Bronchial epithelial cell (primary cell): ENCODE data around the gene PJA2. TPM values are rescaled to one million over a fixed set of nuclear protein-coding genes. Genes with fewer than 3 reads are reported as not detected.

Experiments used
- DNase-seq: peaks from one replicate; pipeline ENCODE4 v3.0.0-alpha.2; 2010; ENCODE audit warnings: low read depth
- FAIRE-seq: peaks from 2 replicates; lab custom pipeline; 2011; peaks lifted over from hg19 to GRCh38; lab: Jason Lieb, UNC
- H3K27me3 ChIP-seq: 2 replicates; pipeline ENCODE4 v1.5.1; 2011; ENCODE audit warnings: low read length; ENCODE audit not compliant: control insufficient read depth, insufficient read depth
- H3K36me3 ChIP-seq: 2 replicates; pipeline ENCODE4 v1.5.1; 2011; ENCODE audit warnings: low read length; ENCODE audit not compliant: control insufficient read depth, insufficient read depth
- H3K4me3 ChIP-seq: 2 replicates; pipeline ENCODE4 v1.5.1; 2011; ENCODE audit warnings: mild to moderate bottlenecking, low read depth, low read length, control low read depth
- CTCF ChIP-seq: IDR thresholded peaks from 2 replicates; pipeline ENCODE4 v1.5.1; 2011; ENCODE audit warnings: mild to moderate bottlenecking, moderate library complexity, low read length, control low read depth, inconsistent platforms; ENCODE audit not compliant: insufficient read depth, severe bottlenecking
- total RNA-seq: library from RNA; depleted of rRNA; stranded (reverse); fragments of >200 nt; gene quantifications from 2 replicates; pipeline ENCODE4 v1.2.1, GENCODE V29; 2014

The PJA2 gene
- total RNA-seq, 1 donor from 2014 or later = 50.3 TPM

GRCh38 chr5:109345699-109346098 is 64.1 kb downstream of the PJA2 start:
- peaks cover 7% of the 10 kb centered on the region for H3K36me3 ChIP-seq

GRCh38 chr5:109340351-109340750 is 69.4 kb downstream of the PJA2 start:
- no peak for DNase-seq
- no peak for FAIRE-seq
- Histone ChIP-seq H3K27me3 (no peaks in the 10 kb centered on the region), H3K4me3 (no peak overlapping the region), H3K36me3 (peaks cover 1% of the 10 kb centered on the region)
- TF ChIP-seq CTCF = no peak

More at GRCh38 chr5:109345699-109346098, 64.1 kb downstream of the PJA2 start:
- FAIRE-seq = no peak
- TF ChIP-seq CTCF = no peak
- DNase-seq = no peak
- Histone ChIP-seq H3K27me3 (no peaks in the 10 kb centered on the region), H3K4me3 (no peak overlapping the region)

- Histone ChIP-seq H3K27me3 (no peaks in the 10 kb centered on the region), H3K36me3 (peaks cover 2% of the 10 kb centered on the region), H3K4me3 (no peak overlapping the region)
- DNase-seq (no peak), FAIRE-seq (no peak)
- no peak for TF ChIP-seq CTCF
Observed at GRCh38 chr5:109335114-109335513, 74.7 kb downstream of the PJA2 start.

- FAIRE-seq (no peak), DNase-seq (no peak)
- TF ChIP-seq CTCF = no peak
- Histone ChIP-seq H3K27me3 (no peaks in the 10 kb centered on the region), H3K4me3 (no peak overlapping the region), H3K36me3 (peaks cover 2% of the 10 kb centered on the region)
Observed at GRCh38 chr5:109334056-109334455, 75.7 kb downstream of the PJA2 start.

- Histone ChIP-seq H3K4me3 (no peak overlapping the region), H3K27me3 (no peaks in the 10 kb centered on the region), H3K36me3 (no peaks in the 10 kb centered on the region)
- FAIRE-seq (no peak), DNase-seq (peak; percentile 44)
- no peak for TF ChIP-seq CTCF
Observed at GRCh38 chr5:109329333-109330237, 80.2 kb downstream of the PJA2 start.
